ENCODE data around the gene ADAM21. TPM values are rescaled to one million over a fixed set of nuclear protein-coding genes. Genes with fewer than 3 reads are reported as not detected.
"Not testable (repeated sequence)": the region's sequence is repeated elsewhere in the genome, so short reads cannot be mapped to it uniquely, and the experiment has no call there.

The ADAM21 gene
- polyA plus RNA-seq, 3 donors, result not detected

DNA sequence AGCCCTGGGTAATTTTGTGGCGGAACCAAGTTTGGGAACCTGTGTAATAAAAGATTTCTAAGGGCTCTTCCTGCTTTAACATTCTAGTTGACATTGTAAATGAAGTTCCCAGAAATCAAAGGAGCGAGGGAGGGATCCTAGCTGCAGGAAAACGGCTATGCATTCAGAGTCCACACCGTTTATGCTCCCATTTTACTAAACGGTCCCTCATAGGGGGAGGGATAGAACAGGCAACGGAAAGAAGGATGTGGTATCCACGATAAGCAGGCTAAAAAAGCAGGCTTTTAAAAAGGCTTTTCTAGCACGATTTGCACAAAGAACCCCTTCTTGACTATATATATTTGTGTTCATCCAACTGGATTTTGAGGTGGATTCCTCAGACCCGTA is 35.6 kb upstream of the ADAM21 start:
- TF ChIP-seq, protein P1, sequence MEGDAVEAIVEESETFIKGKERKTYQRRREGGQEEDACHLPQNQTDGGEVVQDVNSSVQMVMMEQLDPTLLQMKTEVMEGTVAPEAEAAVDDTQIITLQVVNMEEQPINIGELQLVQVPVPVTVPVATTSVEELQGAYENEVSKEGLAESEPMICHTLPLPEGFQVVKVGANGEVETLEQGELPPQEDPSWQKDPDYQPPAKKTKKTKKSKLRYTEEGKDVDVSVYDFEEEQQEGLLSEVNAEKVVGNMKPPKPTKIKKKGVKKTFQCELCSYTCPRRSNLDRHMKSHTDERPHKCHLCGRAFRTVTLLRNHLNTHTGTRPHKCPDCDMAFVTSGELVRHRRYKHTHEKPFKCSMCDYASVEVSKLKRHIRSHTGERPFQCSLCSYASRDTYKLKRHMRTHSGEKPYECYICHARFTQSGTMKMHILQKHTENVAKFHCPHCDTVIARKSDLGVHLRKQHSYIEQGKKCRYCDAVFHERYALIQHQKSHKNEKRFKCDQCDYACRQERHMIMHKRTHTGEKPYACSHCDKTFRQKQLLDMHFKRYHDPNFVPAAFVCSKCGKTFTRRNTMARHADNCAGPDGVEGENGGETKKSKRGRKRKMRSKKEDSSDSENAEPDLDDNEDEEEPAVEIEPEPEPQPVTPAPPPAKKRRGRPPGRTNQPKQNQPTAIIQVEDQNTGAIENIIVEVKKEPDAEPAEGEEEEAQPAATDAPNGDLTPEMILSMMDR (IDR thresholded peaks at IDR 0.05), result no peak
- H3K27me3 ChIP-seq (ENCODE audit: control insufficient read depth in 2 of 2, insufficient read depth in 2 of 2, low read length in 2 of 2), result no peaks in the 10 kb centered on the region
- H3K27ac ChIP-seq (ENCODE audit: low read depth in 1 of 2, low read length in 2 of 2), result peak overlapping the region in 1 of 2 donors; percentile 75
- H3K4me1 ChIP-seq (ENCODE audit: control insufficient read depth in 1 of 2, insufficient read depth in 2 of 2, low read length in 2 of 2), result peaks cover 9 to 10% of the 10 kb centered on the region in 2 donors
- Mint-ChIP-seq H3K36me3 (no peaks in the 10 kb centered on the region), H3K4me3 (peak overlapping the region; percentile 98 to 100), H3K9me3 (peaks cover 0 to 2% (median 0%) of the 10 kb centered on the region in 7 donors), H3K27ac (peak overlapping the region in 4 of 7 donors; percentile 78 to 92 (median 90)), H3K27me3 (ENCODE audit: low read depth in 3 of 3) (peaks cover 0 to 1% (median 0%) of the 10 kb centered on the region in 3 donors), H3K4me1 (peaks cover 23% of the 10 kb centered on the region)
- intact Hi-C loops (cut with micrococcal nuclease), result no loop called here
- no peaks in the 10 kb centered on the region for H3K9me3 ChIP-seq (replicated peaks in 1 of 2; ENCODE audit: control insufficient read depth in 1 of 2, insufficient read depth in 1 of 2, low read length in 2 of 2)
- no peak for DNase-seq
- peak overlapping the region; percentile 87 for H3K4me2 ChIP-seq (replicated peaks; ENCODE audit: extremely low read depth, low read length, poor library complexity, severe bottlenecking)
- peak overlapping the region; percentile 79 for H3K9ac ChIP-seq (ENCODE audit: insufficient read depth, low read length, poor library complexity, severe bottlenecking)
- no peaks in the 10 kb centered on the region for H4K20me1 ChIP-seq (ENCODE audit: insufficient read depth, low read length)
- H3K79me2 ChIP-seq (ENCODE audit: insufficient read depth, low read length), result peaks cover 5% of the 10 kb centered on the region
- peak overlapping the region; percentile 79 to 98 (median 91) for H3K4me3 ChIP-seq (replicated peaks in 1 of 3; ENCODE audit: low read depth in 2 of 3, low read length in 3 of 3)
- H2AFZ ChIP-seq (ENCODE audit: insufficient read depth, low read depth, low read length, poor library complexity, severe bottlenecking), result peak overlapping the region; percentile 82
- no peaks in the 10 kb centered on the region for H3K36me3 ChIP-seq (replicated peaks in 1 of 2; ENCODE audit: control insufficient read depth in 1 of 2, insufficient read depth in 2 of 2, low read length in 2 of 2)
- WGBS (ENCODE audit: insufficient coverage), result 0% methylated on average over 1 of the region's 9 CpGs

DNA sequence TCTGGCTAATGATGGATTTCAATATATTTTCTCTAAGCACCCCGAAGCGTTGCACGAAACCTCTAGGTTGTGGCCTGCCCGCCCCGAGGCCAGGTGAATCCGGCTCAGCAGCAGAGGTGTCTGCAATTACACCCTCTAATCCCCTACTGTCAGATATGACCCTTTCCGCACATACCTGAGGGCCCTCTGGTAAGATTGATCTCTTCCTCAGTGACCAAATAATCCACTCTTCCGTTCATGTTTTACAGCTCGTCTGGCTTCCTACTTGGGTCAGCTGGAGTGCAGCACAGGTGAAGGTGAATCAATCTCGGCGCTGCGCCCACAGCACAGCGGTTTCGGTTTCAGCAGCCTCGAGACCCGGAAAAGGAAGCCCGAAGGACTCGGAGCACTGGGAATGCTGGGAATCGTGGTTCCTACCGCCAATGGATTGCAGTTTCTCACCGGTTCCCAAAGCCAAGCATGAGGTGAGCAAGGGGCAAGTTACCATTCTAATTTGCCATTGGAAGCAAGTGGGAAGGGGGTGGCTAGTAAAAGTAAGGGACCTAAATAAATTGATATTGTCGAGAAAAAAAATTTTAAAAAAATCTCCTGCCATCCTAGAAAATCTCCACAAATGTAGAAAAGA is 35.1 kb upstream of the ADAM21 start, which contains the start of gene SYNJ2BP:
TSS of gene SYNJ2BP (minus strand) at position 366 of the 625 bp plus-strand sequence. CDS start at position 239, 127 bp downstream.
- Mint-ChIP-seq H3K36me3 (no peaks in the 10 kb centered on the region), H3K27me3 (ENCODE audit: low read depth in 3 of 3) (peaks cover 0 to 1% (median 0%) of the 10 kb centered on the region in 3 donors), H3K4me1 (peaks cover 23% of the 10 kb centered on the region), H3K27ac (peak within 1 kb of the TSS in 6 of 7 donors; percentile 77 to 92 (median 85)), H3K4me3 (peak within 1 kb of the TSS; percentile 98 to 100), H3K9me3 (peaks cover 0 to 2% (median 0%) of the 10 kb centered on the region in 7 donors)
- Histone ChIP-seq H3K9me3 (replicated peaks in 1 of 2; ENCODE audit: control insufficient read depth in 1 of 2, insufficient read depth in 1 of 2, low read length in 2 of 2) (no peaks in the 10 kb centered on the region), H3K4me3 (replicated peaks in 1 of 3; ENCODE audit: low read depth in 2 of 3, low read length in 3 of 3) (peak within 1 kb of the TSS; percentile 79 to 98 (median 91)), H3K4me2 (replicated peaks; ENCODE audit: extremely low read depth, low read length, poor library complexity, severe bottlenecking) (peak within 1 kb of the TSS; percentile 87), H3K36me3 (replicated peaks in 1 of 2; ENCODE audit: control insufficient read depth in 1 of 2, insufficient read depth in 2 of 2, low read length in 2 of 2) (no peaks in the 10 kb centered on the region), H3K79me2 (ENCODE audit: insufficient read depth, low read length) (peaks cover 5% of the 10 kb centered on the region), H3K27ac (ENCODE audit: low read depth in 1 of 2, low read length in 2 of 2) (peak within 1 kb of the TSS in 1 of 2 donors; percentile 75), H3K27me3 (ENCODE audit: control insufficient read depth in 2 of 2, insufficient read depth in 2 of 2, low read length in 2 of 2) (no peaks in the 10 kb centered on the region), H2AFZ (ENCODE audit: insufficient read depth, low read depth, low read length, poor library complexity, severe bottlenecking) (peak within 1 kb of the TSS; percentile 82), H3K9ac (ENCODE audit: insufficient read depth, low read length, poor library complexity, severe bottlenecking) (peak within 1 kb of the TSS; percentile 79), H4K20me1 (ENCODE audit: insufficient read depth, low read length) (no peaks in the 10 kb centered on the region), H3K4me1 (ENCODE audit: control insufficient read depth in 1 of 2, insufficient read depth in 2 of 2, low read length in 2 of 2) (peaks cover 9 to 10% of the 10 kb centered on the region in 2 donors)
- WGBS (ENCODE audit: insufficient coverage), result 0% methylated on average over 20 of the region's 22 CpGs
- peak; percentile 1 to 15 (median 10) for DNase-seq
- intact Hi-C loops (cut with micrococcal nuclease), result no loop called here
- TF ChIP-seq, protein P1 (IDR thresholded peaks at IDR 0.05), result no peak

DNA sequence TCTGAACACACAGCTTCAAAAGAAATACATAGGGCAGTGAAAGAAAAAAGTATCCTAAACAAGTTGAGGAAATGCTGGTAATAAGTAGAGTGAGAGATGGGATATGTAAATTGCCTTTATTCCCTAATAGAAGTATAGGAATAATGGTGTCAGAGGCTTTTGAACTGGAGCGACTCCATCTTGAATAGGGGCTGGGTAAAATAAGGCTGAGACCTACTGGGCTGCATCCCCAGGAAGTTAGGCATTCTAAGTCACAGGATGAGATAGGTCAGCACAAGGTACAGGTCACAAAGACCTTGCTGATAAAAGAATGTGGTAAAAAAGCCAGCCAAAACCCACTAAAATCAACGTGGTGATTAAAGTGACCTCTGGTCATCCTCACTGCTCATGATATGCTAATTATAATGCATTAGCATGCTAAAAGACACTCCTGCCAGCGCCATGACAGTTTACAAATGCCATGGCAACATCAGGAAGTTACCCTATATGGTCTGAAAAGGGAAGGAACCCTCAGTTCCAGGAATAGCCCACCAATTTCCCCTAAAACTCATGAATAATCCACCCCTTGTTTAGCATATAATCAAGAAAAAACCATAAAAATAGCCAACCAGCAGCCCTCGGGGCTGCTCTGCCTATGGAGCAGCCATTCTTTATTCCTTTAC is 32.6 kb upstream of the ADAM21 start:
- H4K20me1 ChIP-seq (ENCODE audit: insufficient read depth, low read length); H3K4me2 ChIP-seq (replicated peaks; ENCODE audit: extremely low read depth, low read length, poor library complexity, severe bottlenecking); H3K36me3 Mint-ChIP-seq; H3K4me3 ChIP-seq (replicated peaks in 1 of 3; ENCODE audit: low read depth in 2 of 3, low read length in 3 of 3); H3K9ac ChIP-seq (ENCODE audit: insufficient read depth, low read length, poor library complexity, severe bottlenecking); H3K9me3 Mint-ChIP-seq; H3K27me3 Mint-ChIP-seq (ENCODE audit: low read depth in 3 of 3); H3K27ac ChIP-seq (ENCODE audit: low read depth in 1 of 2, low read length in 2 of 2); H3K79me2 ChIP-seq (ENCODE audit: insufficient read depth, low read length); H3K36me3 ChIP-seq (replicated peaks in 1 of 2; ENCODE audit: control insufficient read depth in 1 of 2, insufficient read depth in 2 of 2, low read length in 2 of 2); DNase-seq; H3K27me3 ChIP-seq (ENCODE audit: control insufficient read depth in 2 of 2, insufficient read depth in 2 of 2, low read length in 2 of 2); H3K9me3 ChIP-seq (replicated peaks in 1 of 2; ENCODE audit: control insufficient read depth in 1 of 2, insufficient read depth in 1 of 2, low read length in 2 of 2); H2AFZ ChIP-seq (ENCODE audit: insufficient read depth, low read depth, low read length, poor library complexity, severe bottlenecking); intact Hi-C loops (cut with micrococcal nuclease); H3K27ac Mint-ChIP-seq; H3K4me3 Mint-ChIP-seq: not testable (repeated sequence)
- 74% methylated on average over 3 of the region's 4 CpGs for WGBS (ENCODE audit: insufficient coverage)
- H3K4me1 ChIP-seq (ENCODE audit: control insufficient read depth in 1 of 2, insufficient read depth in 2 of 2, low read length in 2 of 2), result peaks cover 9 to 10% of the 10 kb centered on the region in 2 donors
- H3K4me1 Mint-ChIP-seq, result peaks cover 23% of the 10 kb centered on the region
